ENCODE measurements around the gene ZNF549. TPM values are rescaled to one million over a fixed set of nuclear protein-coding genes. Genes with fewer than 3 reads are reported as not detected.

The ZNF549 gene
- total RNA-seq, 4 donors from 2014 or later: 7.7 to 12.7 (median 9.2) TPM

GRCh38 chr19:57599761-57600383 is 72.7 kb downstream of the ZNF549 start, which contains the start of gene ZNF530:
Gene ZNF530 (plus strand): TSS chr19:57599885. CDS start chr19:57604346, 4,461 bp downstream.
- no peaks in the 10 kb centered on the region for H3K27me3 ChIP-seq
- peak; percentile 95 to 97 for DNase-seq
- peaks cover 0 to 5% of the 10 kb centered on the region in 2 donors for H3K36me3 ChIP-seq
- no peaks in the 10 kb centered on the region for H3K9me3 ChIP-seq
- intact Hi-C loops (cut with DNase I): no loop called here
- no peak within 1 kb of the TSS for H3K27ac ChIP-seq
- H3K4me3 ChIP-seq (replicated peaks in 1 of 3): peak within 1 kb of the TSS; percentile 45 to 63 (median 59)
- H3K4me1 ChIP-seq: peaks cover 6 to 9% of the 10 kb centered on the region in 2 donors
- 0 to 1% methylated on average over 8 to 39 of the region's 53 CpGs for WGBS, 2 donors
- TF ChIP-seq CTCF (IDR thresholded peaks at IDR 0.05) (no peak), POLR2A (IDR thresholded peaks at IDR 0.05) (no peak)

- intact Hi-C loops (cut with DNase I): no loop called here
- WGBS, 2 donors: 95 to 98% methylated on average over 5 of the region's 5 CpGs
- peaks cover 14% of the 10 kb centered on the region in 2 donors for H3K36me3 ChIP-seq
- H3K27ac ChIP-seq: no peak overlapping the region
- no peak for DNase-seq
- no peaks in the 10 kb centered on the region for H3K4me1 ChIP-seq
- no peak overlapping the region for H3K4me3 ChIP-seq (replicated peaks in 1 of 3)
- TF ChIP-seq CTCF (IDR thresholded peaks at IDR 0.05): no peak
- no peak for TF ChIP-seq POLR2A (IDR thresholded peaks at IDR 0.05)
- no peaks in the 10 kb centered on the region for H3K9me3 ChIP-seq
- no peaks in the 10 kb centered on the region for H3K27me3 ChIP-seq
Measured at GRCh38 chr19:57606931-57607330, 79.8 kb downstream of the ZNF549 start.

Other genes with a start within 250 kb of the ZNF549 start
- gene ZNF460, start 246.9 kb upstream of the ZNF549 start, total RNA-seq: 100 to 1,000 TPM in 1 of 4 donors, 10 to 100 TPM in 3; 88.0 to 139 (median 92.3) TPM
- gene ZNF543, start 206.9 kb upstream of the ZNF549 start, total RNA-seq: 10 to 100 TPM; 10.6 to 17.2 (median 14.7) TPM
- gene ZNF304, start 176.1 kb upstream of the ZNF549 start, total RNA-seq: 10 to 100 TPM; 10.7 to 14.1 (median 13.9) TPM
- gene TRAPPC2B, start 163.8 kb upstream of the ZNF549 start, total RNA-seq: 10 to 100 TPM in 3 of 4 donors, 1 to 10 TPM in 1; 8.7 to 38.3 (median 23.0) TPM
- 1 to 10 TPM; 2.5 to 7.0 (median 4.6) TPM for gene ZNF547, start 163.8 kb upstream of the ZNF549 start, total RNA-seq
- 10 to 100 TPM; 22.3 to 31.0 (median 28.1) TPM for gene ZNF548, start 137.5 kb upstream of the ZNF549 start, total RNA-seq
- 10 to 100 TPM; 17.8 to 33.1 (median 20.8) TPM for gene ZNF17, start 116.2 kb upstream of the ZNF549 start, total RNA-seq
- 10 to 100 TPM in 2 of 4 donors, 1 to 10 TPM in 2; 9.9 to 13.7 (median 10.7) TPM for gene ZNF749, start 92.0 kb upstream of the ZNF549 start, total RNA-seq
- 1 to 10 TPM; 1.9 to 5.5 (median 3.0) TPM for gene VN1R1, start 70.2 kb upstream of the ZNF549 start, total RNA-seq
- gene ZNF772, start 49.8 kb upstream of the ZNF549 start, total RNA-seq: 10 to 100 TPM; 30.9 to 46.2 (median 41.0) TPM
- 10 to 100 TPM; 10.5 to 21.3 (median 17.0) TPM for gene ZNF419, start 39.6 kb upstream of the ZNF549 start, total RNA-seq
- gene ZNF773, start 27.4 kb upstream of the ZNF549 start, total RNA-seq: 10 to 100 TPM; 16.1 to 23.8 (median 19.6) TPM
- 10 to 100 TPM in 1 of 4 donors, 1 to 10 TPM in 3; 7.1 to 13.5 (median 8.7) TPM for gene ZNF550, start 32.5 kb downstream of the ZNF549 start, total RNA-seq
- 10 to 100 TPM in 1 of 4 donors, 1 to 10 TPM in 3; 5.2 to 10.9 (median 7.2) TPM for gene ZNF416, start 51.6 kb downstream of the ZNF549 start, total RNA-seq
- gene ZIK1, start 56.8 kb downstream of the ZNF549 start, total RNA-seq: 10 to 100 TPM in 3 of 4 donors, 1 to 10 TPM in 1; 8.9 to 19.7 (median 13.7) TPM
- gene ZNF530, start 72.5 kb downstream of the ZNF549 start, total RNA-seq: 1 to 10 TPM; 1.9 to 4.8 (median 2.6) TPM
- gene ZNF134, start 86.9 kb downstream of the ZNF549 start, total RNA-seq: 10 to 100 TPM; 32.6 to 45.5 (median 37.3) TPM
- gene ZNF211, start 105.8 kb downstream of the ZNF549 start, total RNA-seq: 10 to 100 TPM; 16.2 to 27.5 (median 21.8) TPM
- gene ZSCAN4, start 141.6 kb downstream of the ZNF549 start, total RNA-seq: 1 to 10 TPM in 1 of 4 donors, under 1 TPM in 3; 0.22 to 1.1 (median 0.47) TPM
- gene ZNF551, start 154.6 kb downstream of the ZNF549 start, total RNA-seq: 10 to 100 TPM; 11.2 to 23.6 (median 17.7) TPM
- 10 to 100 TPM; 15.6 to 25.8 (median 18.2) TPM for gene ZNF154, start 181.8 kb downstream of the ZNF549 start, total RNA-seq
- 10 to 100 TPM; 16.8 to 27.6 (median 20.7) TPM for gene ZNF671, start 200.3 kb downstream of the ZNF549 start, total RNA-seq
- gene ZNF776, start 219.5 kb downstream of the ZNF549 start, total RNA-seq: 10 to 100 TPM; 17.6 to 24.4 (median 22.4) TPM
- gene ZNF586, start 242.3 kb downstream of the ZNF549 start, total RNA-seq: 10 to 100 TPM; 23.8 to 30.5 (median 27.5) TPM

Measured in thyroid gland (tissue), 4 donors.